HG02885 (cell line): ENCODE data around the gene DLD.
"Not testable (repeated sequence)": the region's sequence is repeated elsewhere in the genome, so short reads cannot be mapped to it uniquely, and the experiment has no call there.

Experiments used
- ATAC-seq: cut with Tn5 transposase; IDR thresholded peaks from one replicate; pipeline ENCODE4 v1.9.1; 2021; ENCODE audit warnings: mild to moderate bottlenecking; ENCODE audit not compliant: unreplicated experiment, poor library complexity

Gene DLD

GRCh38 chr7:107911981-107912380, 21.0 kb downstream of the DLD start:
- ATAC-seq, result no peak

DNA sequence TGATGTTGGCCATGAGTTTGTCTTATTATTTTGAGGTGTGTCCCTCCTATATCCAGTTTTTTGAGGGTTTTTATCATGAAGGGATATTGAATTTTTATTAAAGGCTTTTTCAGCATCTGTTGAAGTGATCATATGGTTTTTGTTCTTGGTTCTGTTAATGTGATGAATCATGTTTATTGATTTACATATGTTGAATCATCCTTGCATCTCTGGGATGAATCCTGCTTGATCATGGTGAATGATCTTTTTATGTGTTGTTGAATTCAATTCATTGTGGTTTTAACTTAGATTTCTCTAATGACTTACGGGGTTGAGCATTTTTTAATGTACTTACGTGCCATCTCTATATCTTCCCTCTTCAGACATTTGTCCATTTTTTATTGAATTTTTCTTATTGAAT, 22.9 kb downstream of the DLD start:
- ATAC-seq, result no peak

- ATAC-seq, result no peak
Observed at GRCh38 chr7:107914831-107915230, 23.8 kb downstream of the DLD start.

GRCh38 chr7:107915541-107915940, 24.6 kb downstream of the DLD start:
- no peak for ATAC-seq

GRCh38 chr7:107917763-107918651, 27.0 kb downstream of the DLD start:
- ATAC-seq, result peak; percentile 70

- no peak for ATAC-seq
Observed at GRCh38 chr7:107918948-107919347, 28.0 kb downstream of the DLD start.

- ATAC-seq, result no peak
Observed at GRCh38 chr7:107920048-107920772, 29.2 kb downstream of the DLD start.

- ATAC-seq, result not testable (repeated sequence)
Observed at GRCh38 chr7:107921826-107922225, 30.8 kb downstream of the DLD start.

GRCh38 chr7:107922886-107923285, 31.9 kb downstream of the DLD start:
- no peak for ATAC-seq

DNA sequence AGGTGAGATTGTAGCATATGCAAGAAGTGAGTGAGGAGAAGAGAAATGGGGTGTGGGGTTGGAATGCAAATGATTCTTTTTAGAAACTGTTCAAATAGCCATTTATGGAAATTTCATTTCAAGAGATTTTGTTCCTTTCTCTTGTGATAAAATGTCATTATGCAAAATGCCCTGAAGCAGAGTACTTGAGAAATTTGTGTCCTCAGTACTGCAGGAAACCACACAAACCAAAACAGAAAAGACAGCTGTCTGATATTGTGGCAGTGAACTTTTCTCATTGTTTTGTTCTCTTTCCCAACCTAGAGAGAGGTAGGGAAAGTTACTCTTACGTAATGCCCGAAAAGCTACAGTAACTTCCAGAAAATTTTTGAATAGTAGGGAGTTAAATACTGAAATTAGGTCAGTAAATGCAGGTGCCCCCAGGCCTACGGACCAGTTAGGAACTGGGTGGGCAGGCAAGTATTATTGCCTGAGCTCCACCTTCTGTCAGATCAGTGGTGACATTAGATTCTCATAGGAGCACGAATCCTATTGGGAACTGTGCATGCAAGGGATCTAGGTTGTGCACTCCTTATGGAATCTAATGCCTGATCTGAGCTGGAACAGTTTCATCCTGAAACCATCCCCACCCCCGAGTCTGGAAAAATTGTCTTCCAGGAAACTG, 34.0 kb downstream of the DLD start:
- ATAC-seq, result peak; percentile 96

DNA sequence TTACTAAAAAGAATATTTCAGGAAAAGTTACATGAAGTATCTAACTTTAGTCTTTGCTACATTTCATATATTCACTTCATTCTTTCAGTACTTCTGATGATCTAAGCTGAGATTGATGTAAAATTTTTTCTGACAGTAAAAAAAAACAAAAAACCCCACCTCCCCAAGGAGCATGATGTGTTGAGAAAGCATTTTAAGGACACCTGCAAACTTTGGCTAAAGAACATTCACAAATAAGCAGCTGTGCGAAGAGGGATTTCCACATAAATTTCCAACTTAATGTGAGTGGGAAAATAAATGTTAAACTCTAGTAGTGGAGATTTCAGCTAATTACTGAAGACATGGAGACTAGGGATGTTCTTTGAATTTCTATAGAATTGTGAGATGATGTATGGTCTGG, 35.5 kb downstream of the DLD start:
- no peak for ATAC-seq

DNA sequence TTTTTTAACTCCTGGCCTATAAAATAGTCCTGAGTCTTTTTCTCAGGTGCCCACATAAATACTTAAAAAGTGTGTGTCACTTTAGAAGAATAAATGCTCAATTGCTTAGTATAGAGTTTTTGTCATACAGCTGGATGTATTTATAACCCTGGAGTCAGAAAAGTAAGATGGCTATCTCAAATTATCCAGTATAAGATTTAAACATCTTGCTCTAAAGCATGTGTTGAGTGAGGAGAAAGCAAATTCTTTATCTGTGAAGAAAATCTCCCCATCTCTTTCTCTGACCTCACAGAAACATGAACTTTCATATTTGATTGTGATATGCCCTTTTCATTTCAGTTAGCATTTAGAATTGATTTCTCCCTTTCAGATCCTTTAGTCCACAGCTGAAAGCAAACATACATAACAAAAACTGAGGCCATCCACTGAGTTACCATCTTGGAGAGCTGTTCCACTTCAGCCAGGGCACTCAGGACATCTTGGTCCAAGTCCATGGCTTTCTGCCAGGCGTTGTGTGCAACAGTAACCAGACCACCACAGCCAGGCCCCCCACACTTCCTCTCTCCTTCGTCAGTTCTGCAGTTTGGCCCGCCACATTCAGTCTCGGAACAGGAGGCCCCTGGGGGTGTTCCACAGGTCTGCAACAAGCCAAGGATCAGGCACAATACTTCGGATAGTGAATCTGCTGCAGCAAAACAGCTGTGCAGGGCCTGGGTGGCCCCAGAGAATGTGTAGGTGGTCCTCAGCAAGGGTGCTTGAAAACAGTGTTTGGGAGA, 40.9 kb downstream of the DLD start:
- no peak for ATAC-seq

DNA sequence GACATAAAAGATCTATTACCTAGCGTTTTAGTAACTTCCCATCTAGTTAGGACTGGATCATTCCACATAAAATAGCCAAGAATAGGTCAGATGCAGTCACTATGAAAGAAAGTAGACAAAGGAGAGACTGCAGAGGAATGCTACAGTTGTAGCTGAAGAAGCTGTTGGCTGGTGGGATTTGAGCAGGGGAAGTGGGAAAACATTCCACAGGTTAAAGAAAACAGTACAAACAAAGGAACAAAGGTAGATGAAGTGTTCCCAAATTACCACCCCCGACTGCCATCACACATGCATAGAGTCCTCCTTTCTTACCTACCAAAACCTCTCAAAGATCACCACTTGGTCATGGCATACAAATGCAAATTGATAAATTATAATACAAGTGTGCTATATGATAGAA, 41.8 kb downstream of the DLD start:
- ATAC-seq, result no peak

DNA sequence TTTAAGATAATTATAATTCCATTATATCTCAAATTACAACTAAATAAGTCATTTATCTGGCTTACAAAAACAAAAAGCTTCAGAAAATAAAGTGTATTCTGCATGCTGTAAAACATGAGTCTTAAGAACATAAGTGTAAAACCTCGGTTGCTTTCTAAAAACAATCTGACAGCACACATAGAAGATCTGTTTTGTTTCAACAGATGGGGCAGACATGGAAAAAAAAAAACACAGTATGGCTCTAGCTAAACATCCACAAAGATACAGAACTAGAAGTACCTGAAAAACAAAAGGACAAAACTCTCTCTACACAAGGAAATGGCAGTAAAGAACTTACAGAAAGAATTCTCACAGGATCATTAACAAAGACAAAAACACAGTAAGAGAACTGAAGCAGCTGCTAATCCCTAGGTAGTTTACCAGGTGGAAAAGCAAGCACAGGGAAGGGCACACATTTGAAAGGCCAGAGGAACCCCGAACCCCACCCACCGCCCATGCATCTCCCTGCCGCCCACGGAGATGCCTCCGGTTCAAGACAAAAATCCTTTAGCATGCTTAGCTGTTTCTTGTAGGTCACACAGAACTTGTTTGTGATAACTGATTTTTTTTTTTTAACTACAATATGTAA, 42.5 kb downstream of the DLD start:
- no peak for ATAC-seq

DNA sequence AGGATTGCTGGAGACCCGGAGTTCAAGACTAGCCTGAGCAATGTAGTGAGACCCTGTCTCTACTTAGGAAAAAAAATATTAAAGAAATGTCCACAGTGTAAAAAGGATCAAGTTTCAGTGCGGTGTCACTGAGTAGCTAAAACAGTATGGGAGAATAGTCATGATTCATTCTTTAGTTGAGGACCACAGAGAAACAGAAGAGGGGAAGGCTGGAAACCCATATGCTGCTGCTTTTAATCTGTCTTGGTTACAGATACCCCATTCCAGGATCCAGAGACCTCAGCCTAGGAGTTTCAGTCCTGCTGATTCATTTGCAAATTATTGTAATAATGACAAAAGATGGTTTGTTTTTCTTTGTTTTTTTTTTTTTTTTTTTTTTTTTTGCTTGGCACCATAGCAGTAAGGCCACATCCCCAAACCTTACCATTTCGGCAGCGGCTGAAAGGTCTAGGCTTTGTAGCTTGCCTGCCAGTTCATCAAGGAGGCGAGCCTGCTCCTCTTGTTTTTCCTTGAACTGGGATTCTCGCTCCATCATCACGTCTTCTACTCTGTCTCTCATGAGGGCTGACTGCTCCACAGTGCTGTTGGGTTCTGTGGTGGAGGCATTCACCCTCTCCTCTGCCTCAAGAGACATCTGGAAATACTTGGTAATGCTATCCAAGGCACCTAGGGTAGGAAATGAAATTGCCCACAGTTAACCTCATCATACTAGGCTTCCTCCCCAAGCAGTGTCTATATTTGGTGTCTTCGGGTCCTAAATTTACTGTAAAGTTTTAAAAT, 44.2 kb downstream of the DLD start:
- ATAC-seq, result no peak

GRCh38 chr7:107936312-107936711, 45.3 kb downstream of the DLD start:
- no peak for ATAC-seq

DNA sequence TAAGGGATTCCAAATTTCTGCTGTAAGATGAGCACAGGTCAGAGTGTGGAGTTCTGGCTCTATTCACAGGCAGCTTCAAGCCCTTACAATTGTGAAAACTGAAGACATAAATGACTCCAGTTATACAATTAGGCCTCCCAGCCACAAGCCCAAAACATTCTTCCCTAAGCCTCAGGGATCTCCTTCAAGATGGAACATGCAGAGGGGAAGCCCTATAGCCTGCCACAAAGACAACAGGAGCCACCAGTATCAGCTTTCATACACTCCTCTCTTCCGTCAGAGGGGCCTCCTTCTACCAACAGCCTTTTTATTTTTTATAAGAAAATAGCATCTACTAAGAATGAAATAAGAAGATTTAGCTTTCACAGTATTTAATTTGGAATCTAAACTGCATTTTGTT, 46.5 kb downstream of the DLD start:
- ATAC-seq, result no peak

GRCh38 chr7:107938456-107939250, 47.7 kb downstream of the DLD start:
- no peak for ATAC-seq
